GM23338 (cell line): ENCODE results near the gene GRIA4. TPM values are rescaled to one million over a fixed set of nuclear protein-coding genes. Genes with fewer than 3 reads are reported as not detected.

ENCODE experiments used
- ATAC-seq: fragments of 200-7000 bp; cut with Tn5 transposase; 3 replicates; pipeline ENCODE4 v1.9.1; 2020
- DNase-seq: peaks from one replicate; pipeline ENCODE4 v3.0.0-alpha.2; 2015; ENCODE audit warnings: low spot score
- H2AFZ ChIP-seq: fragments of 200-600 bp; sonication (generic); 2 replicates; pipeline ENCODE4 v1.8.0; 2016; ENCODE audit warnings: antibody characterized with exemption, mild to moderate bottlenecking, moderate library complexity
- H3F3A ChIP-seq: fragments of 200-600 bp; sonication (generic); replicated peaks from 2 replicates; pipeline ENCODE4 v1.8.0; 2017; ENCODE audit warnings: antibody characterized with exemption, mixed run types, low read depth
- H3K27ac ChIP-seq: fragments of 200-600 bp; sonication (generic); 2 replicates; pipeline ENCODE4 v1.6.1; 2016; ENCODE audit warnings: low read depth
- H3K27me3 ChIP-seq: fragments of 200-600 bp; sonication (generic); 2 replicates; pipeline ENCODE4 v1.8.0; 2016; ENCODE audit warnings: mild to moderate bottlenecking, mixed run types, moderate library complexity; ENCODE audit not compliant: insufficient read depth
- H3K36me3 ChIP-seq: fragments of 200-600 bp; sonication (generic); 2 replicates; pipeline ENCODE4 v1.8.0; 2016; ENCODE audit warnings: mild to moderate bottlenecking; ENCODE audit not compliant: insufficient read depth
- H3K4me1 ChIP-seq: fragments of 200-600 bp; sonication (generic); 2 replicates; pipeline ENCODE4 v1.8.0; 2016; ENCODE audit warnings: mild to moderate bottlenecking, moderate library complexity; ENCODE audit not compliant: insufficient read depth
- H3K4me2 ChIP-seq: fragments of 200-600 bp; sonication (generic); 2 replicates; pipeline ENCODE4 v1.7.1; 2017; ENCODE audit warnings: mixed run types
- H3K4me3 ChIP-seq: fragments of 200-600 bp; sonication (generic); 2 replicates; pipeline ENCODE4 v1.6.1; 2016; ENCODE audit warnings: mixed run types
- H3K79me2 ChIP-seq: fragments of 200-600 bp; sonication (generic); replicated peaks from 2 replicates; pipeline ENCODE4 v1.8.0; 2017; ENCODE audit warnings: mild to moderate bottlenecking; ENCODE audit not compliant: insufficient read depth
- H3K9me2 ChIP-seq: fragments of 200-600 bp; sonication (generic); 2 replicates; pipeline ENCODE4 v1.8.0; 2017; ENCODE audit not compliant: insufficient read depth
- H4K20me1 ChIP-seq: fragments of 200-600 bp; sonication (generic); replicated peaks from 2 replicates; pipeline ENCODE4 v1.8.0; 2017; ENCODE audit warnings: mild to moderate bottlenecking; ENCODE audit not compliant: insufficient read depth
- H3K27ac Mint-ChIP-seq: 2 replicates; pipeline ENCODE4 v1.8.0; 2020; ENCODE audit warnings: inconsistent platforms, mild to moderate bottlenecking, moderate library complexity, mixed read lengths
- H3K27me3 Mint-ChIP-seq: 3 replicates; pipeline ENCODE4 v1.8.0; 2022; ENCODE audit warnings: low read depth, mild to moderate bottlenecking, moderate library complexity, mixed read lengths, inconsistent platforms; ENCODE audit not compliant: insufficient read depth, poor library complexity
- H3K36me3 Mint-ChIP-seq: 3 replicates; pipeline ENCODE4 v1.8.0; 2021; ENCODE audit warnings: low read depth, mild to moderate bottlenecking, inconsistent platforms, moderate library complexity, mixed read lengths
- H3K4me1 Mint-ChIP-seq: 3 replicates; pipeline ENCODE4 v1.8.0; 2020; ENCODE audit warnings: mild to moderate bottlenecking, inconsistent platforms, mixed read lengths
- H3K4me3 Mint-ChIP-seq: 3 replicates; pipeline ENCODE4 v1.8.0; 2021; ENCODE audit warnings: moderate library complexity, mild to moderate bottlenecking, inconsistent platforms, mixed read lengths
- H3K9me3 Mint-ChIP-seq: 3 replicates; pipeline ENCODE4 v1.8.0; 2020; ENCODE audit warnings: moderate library complexity, mild to moderate bottlenecking, inconsistent platforms, mixed read lengths
- CREB1 ChIP-seq: fragments of 250-450 bp; sonication (Bioruptor Pico); IDR thresholded peaks from 2 replicates; pipeline ENCODE4 v1.5.0; 2020; ENCODE audit warnings: low read depth, mild to moderate bottlenecking, moderate library complexity
- CTCF ChIP-seq, 2 experiments: fragments of 200-600 bp in 1 of 2; sonication (generic) in 1 of 2; conservative IDR thresholded peaks; 2 replicates each; pipeline versions ENCODE4 v1.5.1 to v1.6.1; 2016 to 2017; ENCODE audit warnings: antibody characterized with exemption in 2 of 2, low read depth in 2 of 2, mild to moderate bottlenecking in 2 of 2, moderate library complexity in 1 of 2
- ETS1 ChIP-seq: IDR thresholded peaks from 2 replicates; pipeline ENCODE4 v1.6.1; 2016; ENCODE audit warnings: antibody characterized with exemption
- EZH2 ChIP-seq: fragments of 200-600 bp; sonication (generic); IDR thresholded peaks from one replicate; pipeline ENCODE4 v1.8.0; 2017; ENCODE audit warnings: antibody characterized with exemption, mild to moderate bottlenecking, low read depth; ENCODE audit not compliant: unreplicated experiment
- EZH2phosphoT487 ChIP-seq: fragments of 200-600 bp; sonication (generic); IDR thresholded peaks from one replicate; pipeline ENCODE4 v1.8.1; 2018; ENCODE audit warnings: antibody characterized with exemption; ENCODE audit not compliant: unreplicated experiment
- JUNB ChIP-seq: IDR thresholded peaks from one replicate; pipeline ENCODE4 v1.6.1; 2016; ENCODE audit warnings: antibody characterized with exemption; ENCODE audit not compliant: unreplicated experiment
- NANOG ChIP-seq: IDR thresholded peaks from 2 replicates; pipeline ENCODE4 v1.6.1; 2016; ENCODE audit warnings: antibody characterized with exemption, borderline replicate concordance
- POLR2AphosphoS5 ChIP-seq: IDR thresholded peaks from 2 replicates; pipeline ENCODE4 v1.6.1; 2016; ENCODE audit warnings: antibody characterized with exemption, low read depth
- STAT1 ChIP-seq: IDR thresholded peaks from one replicate; pipeline ENCODE4 v1.6.1; 2016; ENCODE audit warnings: antibody characterized with exemption; ENCODE audit not compliant: unreplicated experiment
- ZNF114 ChIP-seq: fragments of 250-450 bp; sonication (Bioruptor Pico); IDR thresholded peaks from 2 replicates; pipeline ENCODE4 v1.5.0; 2020; ENCODE audit warnings: mild to moderate bottlenecking, moderate library complexity
- ZNF331 ChIP-seq: fragments of 250-450 bp; sonication (Bioruptor Pico); IDR thresholded peaks from 2 replicates; pipeline ENCODE4 v1.5.0; 2020; ENCODE audit warnings: low read depth, mild to moderate bottlenecking, moderate library complexity
- ZNF462 ChIP-seq: fragments of 250-450 bp; sonication (Bioruptor Pico); IDR thresholded peaks from 2 replicates; pipeline ENCODE4 v1.5.0; 2020; ENCODE audit warnings: mild to moderate bottlenecking, moderate library complexity
- polyA plus RNA-seq: library from polyadenylated mRNA; unstranded; fragments of >200 nt; fragmentation: Nextera tagmentation; extraction: Ambion mirVana; gene quantifications from 2 replicates; pipeline ENCODE4 v1.2.1, GENCODE V29; 2016
- total RNA-seq: library from RNA; depleted of rRNA; stranded (reverse); fragments of >200 nt; shearing (Covaris generic); gene quantifications from 2 replicates; pipeline ENCODE4 v1.2.3, GENCODE V29; 2014
- TF ChIP-seq, protein P1 (sequence below): IDR thresholded peaks from one replicate; pipeline ENCODE4 v1.6.1; 2018; ENCODE audit warnings: antibody characterized with exemption; ENCODE audit not compliant: unreplicated experiment

GRIA4 gene
- total and polyA plus RNA-seq, 2 experiments from 2014 or later: 17.8 to 71.1 TPM

DNA sequence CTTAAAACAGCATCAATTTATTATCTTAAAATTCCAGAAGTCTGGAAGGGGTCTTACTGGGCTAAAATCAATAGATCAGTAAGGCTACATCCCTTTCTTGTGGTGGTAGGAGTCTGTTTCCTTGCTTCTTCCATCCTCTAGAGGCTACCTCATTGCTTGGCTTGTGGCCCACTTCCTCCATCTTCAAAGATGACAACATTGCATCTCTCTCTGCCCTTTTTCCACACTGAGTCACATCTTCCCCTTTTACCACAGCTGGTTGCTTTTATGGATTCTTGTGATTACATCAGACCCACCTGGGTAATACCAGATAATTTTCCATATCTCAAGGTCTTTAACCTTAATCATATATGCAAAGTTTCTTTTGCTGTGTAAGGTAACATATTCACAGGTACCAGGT is 60.9 kb downstream of the GRIA4 start:
- H3K27me3 ChIP-seq: no peaks in the 10 kb centered on the region
- H3F3A ChIP-seq: no peaks in the 10 kb centered on the region
- Mint-ChIP-seq H3K36me3 (no peaks in the 10 kb centered on the region), H3K4me3 (no peak overlapping the region), H3K27me3 (no peaks in the 10 kb centered on the region), H3K4me1 (no peaks in the 10 kb centered on the region), H3K9me3 (no peaks in the 10 kb centered on the region; the same call in 2 of the 3 replicates), H3K27ac (no peak overlapping the region)
- no peak overlapping the region for H3K4me2 ChIP-seq
- no peaks in the 10 kb centered on the region for H3K9me2 ChIP-seq
- DNase-seq (no peak), ATAC-seq (no peak)
- H2AFZ ChIP-seq: no peak overlapping the region
- no peaks in the 10 kb centered on the region for H3K79me2 ChIP-seq
- H4K20me1 ChIP-seq: no peaks in the 10 kb centered on the region
- TF ChIP-seq CTCF (conservative IDR thresholded peaks at IDR 0.05; ENCODE audit: low read depth in 2 of 2) (no peak), POLR2AphosphoS5 (no peak), CREB1 (CRISPR knock-in tag) (no peak), EZH2phosphoT487 (no peak), NANOG (no peak), EZH2 (no peak), ZNF331 (CRISPR knock-in tag) (no peak), ZNF462 (CRISPR knock-in tag) (no peak), ETS1 (no peak), STAT1 (no peak), ZNF114 (CRISPR knock-in tag) (no peak), JUNB (no peak)
- TF ChIP-seq, protein P1, sequence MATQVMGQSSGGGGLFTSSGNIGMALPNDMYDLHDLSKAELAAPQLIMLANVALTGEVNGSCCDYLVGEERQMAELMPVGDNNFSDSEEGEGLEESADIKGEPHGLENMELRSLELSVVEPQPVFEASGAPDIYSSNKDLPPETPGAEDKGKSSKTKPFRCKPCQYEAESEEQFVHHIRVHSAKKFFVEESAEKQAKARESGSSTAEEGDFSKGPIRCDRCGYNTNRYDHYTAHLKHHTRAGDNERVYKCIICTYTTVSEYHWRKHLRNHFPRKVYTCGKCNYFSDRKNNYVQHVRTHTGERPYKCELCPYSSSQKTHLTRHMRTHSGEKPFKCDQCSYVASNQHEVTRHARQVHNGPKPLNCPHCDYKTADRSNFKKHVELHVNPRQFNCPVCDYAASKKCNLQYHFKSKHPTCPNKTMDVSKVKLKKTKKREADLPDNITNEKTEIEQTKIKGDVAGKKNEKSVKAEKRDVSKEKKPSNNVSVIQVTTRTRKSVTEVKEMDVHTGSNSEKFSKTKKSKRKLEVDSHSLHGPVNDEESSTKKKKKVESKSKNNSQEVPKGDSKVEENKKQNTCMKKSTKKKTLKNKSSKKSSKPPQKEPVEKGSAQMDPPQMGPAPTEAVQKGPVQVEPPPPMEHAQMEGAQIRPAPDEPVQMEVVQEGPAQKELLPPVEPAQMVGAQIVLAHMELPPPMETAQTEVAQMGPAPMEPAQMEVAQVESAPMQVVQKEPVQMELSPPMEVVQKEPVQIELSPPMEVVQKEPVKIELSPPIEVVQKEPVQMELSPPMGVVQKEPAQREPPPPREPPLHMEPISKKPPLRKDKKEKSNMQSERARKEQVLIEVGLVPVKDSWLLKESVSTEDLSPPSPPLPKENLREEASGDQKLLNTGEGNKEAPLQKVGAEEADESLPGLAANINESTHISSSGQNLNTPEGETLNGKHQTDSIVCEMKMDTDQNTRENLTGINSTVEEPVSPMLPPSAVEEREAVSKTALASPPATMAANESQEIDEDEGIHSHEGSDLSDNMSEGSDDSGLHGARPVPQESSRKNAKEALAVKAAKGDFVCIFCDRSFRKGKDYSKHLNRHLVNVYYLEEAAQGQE: no peak
- no peak overlapping the region for H3K27ac ChIP-seq
- no peaks in the 10 kb centered on the region for H3K36me3 ChIP-seq
- no peak overlapping the region for H3K4me3 ChIP-seq
- no peaks in the 10 kb centered on the region for H3K4me1 ChIP-seq
